Measurements from ENCODE around the gene DNASE1L3. TPM values are rescaled to one million over a fixed set of nuclear protein-coding genes. Genes with fewer than 3 reads are reported as not detected.

The DNASE1L3 gene
- total RNA-seq, 1 donor from 2014 or later, result 1.5 TPM

GRCh38 chr3:58164199-58164879 is 46.4 kb downstream of the DNASE1L3 start:
- no peak for DNase-seq (ENCODE audit: extremely low read depth, low read depth, low spot score)

- DNase-seq (ENCODE audit: extremely low read depth, low read depth, low spot score), result no peak
Measured at GRCh38 chr3:58163234-58163633, 47.5 kb downstream of the DNASE1L3 start.

- peak; percentile 94 for DNase-seq (ENCODE audit: extremely low read depth, low read depth, low spot score)
Measured at GRCh38 chr3:58161435-58162398, 49.1 kb downstream of the DNASE1L3 start.

GRCh38 chr3:58160399-58160798 is 50.4 kb downstream of the DNASE1L3 start:
- no peak for DNase-seq (ENCODE audit: extremely low read depth, low read depth, low spot score)

GRCh38 chr3:58158442-58159153 is 52.2 kb downstream of the DNASE1L3 start:
- DNase-seq (ENCODE audit: extremely low read depth, low read depth, low spot score), result no peak

GRCh38 chr3:58157700-58158099 is 53.1 kb downstream of the DNASE1L3 start:
- DNase-seq (ENCODE audit: extremely low read depth, low read depth, low spot score), result no peak

GRCh38 chr3:58155838-58156237 is 54.9 kb downstream of the DNASE1L3 start:
- no peak for DNase-seq (ENCODE audit: extremely low read depth, low read depth, low spot score)

- no peak for DNase-seq (ENCODE audit: extremely low read depth, low read depth, low spot score)
Measured at GRCh38 chr3:58154626-58155449, 55.9 kb downstream of the DNASE1L3 start.

- no peak for DNase-seq (ENCODE audit: extremely low read depth, low read depth, low spot score)
Measured at GRCh38 chr3:58153371-58153770, 57.4 kb downstream of the DNASE1L3 start.

- no peak for DNase-seq (ENCODE audit: extremely low read depth, low read depth, low spot score)
Measured at GRCh38 chr3:58152225-58153015, 58.4 kb downstream of the DNASE1L3 start.

GRCh38 chr3:58151637-58152036 is 59.1 kb downstream of the DNASE1L3 start:
- DNase-seq (ENCODE audit: extremely low read depth, low read depth, low spot score), result no peak

GRCh38 chr3:58150810-58151199 is 60.0 kb downstream of the DNASE1L3 start:
- DNase-seq (ENCODE audit: extremely low read depth, low read depth, low spot score), result no peak

- no peak for DNase-seq (ENCODE audit: extremely low read depth, low read depth, low spot score)
Measured at GRCh38 chr3:58150130-58150809, 60.5 kb downstream of the DNASE1L3 start.

- no peak for DNase-seq (ENCODE audit: extremely low read depth, low read depth, low spot score)
Measured at GRCh38 chr3:58148049-58148448, 62.7 kb downstream of the DNASE1L3 start.

- no peak for DNase-seq (ENCODE audit: extremely low read depth, low read depth, low spot score)
Measured at GRCh38 chr3:58144478-58145325, 66.1 kb downstream of the DNASE1L3 start.

- DNase-seq (ENCODE audit: extremely low read depth, low read depth, low spot score), result no peak
Measured at GRCh38 chr3:58143417-58144055, 67.2 kb downstream of the DNASE1L3 start.

Data from glomerular endothelial cell (primary cell).